ENCODE data around the gene GAP43.

GRCh38 chr3:115657168-115657567 lies 33.9 kb downstream of the GAP43 start:
- TF ChIP-seq CTCF (IDR thresholded peaks at IDR 0.05; ENCODE audit: borderline replicate concordance, extremely low read depth, low read length, poor library complexity, severe bottlenecking) (no peak), EZH2 (IDR thresholded peaks at IDR 0.05; ENCODE audit: borderline replicate concordance, low read depth, low read length, severe bottlenecking) (no peak)
